Measurements from ENCODE around the gene CYP4F2. TPM values are rescaled to one million over a fixed set of nuclear protein-coding genes. Genes with fewer than 3 reads are reported as not detected.

CYP4F2 gene
- total and polyA plus RNA-seq, 9 of the 15 experiments (the other 6 are each of a cell fraction or from before 2014, with no cell fraction given): 0.10 to 0.56 (median 0.32) TPM; not detected in 2

DNA sequence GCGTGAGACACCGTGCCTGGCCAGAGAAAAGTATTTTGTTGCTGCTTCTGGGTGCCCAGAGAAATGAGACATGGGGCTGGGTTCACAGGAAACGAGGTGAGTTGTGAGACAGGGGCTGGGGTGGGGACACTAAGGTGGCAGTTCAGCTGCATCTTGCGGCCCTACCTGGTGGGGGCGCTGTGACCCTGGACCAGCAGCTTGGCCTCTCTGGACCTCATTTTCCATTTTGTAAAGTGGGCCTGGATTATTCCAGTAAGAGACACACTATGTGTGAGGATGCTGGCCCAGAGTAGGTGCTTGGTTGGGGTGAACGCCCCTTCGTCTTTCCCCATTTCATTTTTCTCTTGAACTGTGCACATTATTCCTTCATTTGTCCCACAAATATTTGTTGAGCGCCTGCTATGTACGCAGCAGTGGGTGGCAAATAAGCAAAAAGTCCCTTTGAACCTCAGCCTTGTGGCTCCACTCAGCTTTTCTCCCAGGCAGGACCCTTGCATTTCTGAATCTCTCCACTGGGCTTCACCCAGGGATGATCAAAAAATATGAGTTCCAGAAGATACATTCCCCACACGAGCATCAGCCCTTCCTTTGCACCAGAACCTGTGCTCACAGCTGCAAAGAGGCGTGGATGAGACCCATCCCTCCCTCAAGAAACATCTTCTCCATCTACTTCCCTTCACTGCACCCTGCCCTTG is 55.9 kb downstream of the CYP4F2 start (continued):
- TF ChIP-seq RAD21 (CRISPR knock-in tag; conservative IDR thresholded peaks at IDR 0.05 in 1 of 2, IDR thresholded peaks at IDR 0.05 in 1 of 2) (peak; percentile 24 to 58), ZKSCAN1 (IDR thresholded peaks at IDR 0.05; ENCODE audit: low read depth, low read length) (peak; percentile 85; the same call in 1 of the 2 replicates), ZBTB7A (IDR thresholded peaks at IDR 0.05; ENCODE audit: borderline replicate concordance, control insufficient read depth, low read depth, low read length) (peak; percentile 51; the same call in 1 of the 2 replicates), TFAP4 (CRISPR knock-in tag; IDR thresholded peaks at IDR 0.05; ENCODE audit: borderline replicate concordance) (no peak), WHSC1 (IDR thresholded peaks at IDR 0.05; ENCODE audit: low read length) (no peak)
- TF ChIP-seq, protein P1, sequence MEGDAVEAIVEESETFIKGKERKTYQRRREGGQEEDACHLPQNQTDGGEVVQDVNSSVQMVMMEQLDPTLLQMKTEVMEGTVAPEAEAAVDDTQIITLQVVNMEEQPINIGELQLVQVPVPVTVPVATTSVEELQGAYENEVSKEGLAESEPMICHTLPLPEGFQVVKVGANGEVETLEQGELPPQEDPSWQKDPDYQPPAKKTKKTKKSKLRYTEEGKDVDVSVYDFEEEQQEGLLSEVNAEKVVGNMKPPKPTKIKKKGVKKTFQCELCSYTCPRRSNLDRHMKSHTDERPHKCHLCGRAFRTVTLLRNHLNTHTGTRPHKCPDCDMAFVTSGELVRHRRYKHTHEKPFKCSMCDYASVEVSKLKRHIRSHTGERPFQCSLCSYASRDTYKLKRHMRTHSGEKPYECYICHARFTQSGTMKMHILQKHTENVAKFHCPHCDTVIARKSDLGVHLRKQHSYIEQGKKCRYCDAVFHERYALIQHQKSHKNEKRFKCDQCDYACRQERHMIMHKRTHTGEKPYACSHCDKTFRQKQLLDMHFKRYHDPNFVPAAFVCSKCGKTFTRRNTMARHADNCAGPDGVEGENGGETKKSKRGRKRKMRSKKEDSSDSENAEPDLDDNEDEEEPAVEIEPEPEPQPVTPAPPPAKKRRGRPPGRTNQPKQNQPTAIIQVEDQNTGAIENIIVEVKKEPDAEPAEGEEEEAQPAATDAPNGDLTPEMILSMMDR (IDR thresholded peaks at IDR 0.05 in 2 of 3, conservative IDR thresholded peaks at IDR 0.05 in 1 of 3; ENCODE audit: insufficient read depth in 2 of 3, low read depth in 1 of 3, low read length in 3 of 3): peak; percentile 63 to 80 (median 64)
- TF ChIP-seq, protein P2, sequence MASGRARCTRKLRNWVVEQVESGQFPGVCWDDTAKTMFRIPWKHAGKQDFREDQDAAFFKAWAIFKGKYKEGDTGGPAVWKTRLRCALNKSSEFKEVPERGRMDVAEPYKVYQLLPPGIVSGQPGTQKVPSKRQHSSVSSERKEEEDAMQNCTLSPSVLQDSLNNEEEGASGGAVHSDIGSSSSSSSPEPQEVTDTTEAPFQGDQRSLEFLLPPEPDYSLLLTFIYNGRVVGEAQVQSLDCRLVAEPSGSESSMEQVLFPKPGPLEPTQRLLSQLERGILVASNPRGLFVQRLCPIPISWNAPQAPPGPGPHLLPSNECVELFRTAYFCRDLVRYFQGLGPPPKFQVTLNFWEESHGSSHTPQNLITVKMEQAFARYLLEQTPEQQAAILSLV (tag; IDR thresholded peaks at IDR 0.05): no peak

All from K562 (cell line).